Epithelial cell of alveolus of lung (primary cell): ENCODE measurements around the gene NOP14. TPM values are rescaled to one million over a fixed set of nuclear protein-coding genes. Genes with fewer than 3 reads are reported as not detected.

Experiments
- total RNA-seq: library from RNA; depleted of rRNA; stranded (reverse); fragments of >200 nt; gene quantifications from 2 replicates; pipeline ENCODE4 v1.2.1, GENCODE V29; 2015

NOP14 gene
- 14.1 and 18.8 TPM in 2 replicates for total RNA-seq

GRCh38 chr4:2963175-2963965 is at the start of gene NOP14, which contains the start of gene GRK4:
NOP14 (minus strand) TSS chr4:2963406; CDS start chr4:2963319, 87 bp downstream.
GRK4 (plus strand) TSS chr4:2963571; CDS start chr4:2964071, 500 bp downstream.

Other genes starting within 250 kb of the NOP14 start
- 49.3 and 69.6 TPM in 2 replicates for gene TNIP2, start 207.1 kb downstream of the NOP14 start, total RNA-seq
- gene SH3BP2, start 170.3 kb downstream of the NOP14 start, total RNA-seq: 16.7 and 72.2 TPM in 2 replicates
- gene ADD1, start 119.6 kb downstream of the NOP14 start, total RNA-seq: 158 and 181 TPM in 2 replicates
- 3.4 and 4.0 TPM in 2 replicates for gene GRK4, start 165 bp upstream of the NOP14 start, total RNA-seq
- gene HTT-AS, start 111.1 kb upstream of the NOP14 start, total RNA-seq: not detected in 2 replicates
- 11.9 and 23.9 TPM in 2 replicates for gene HTT, start 111.3 kb upstream of the NOP14 start, total RNA-seq